ENCODE data around the gene VSTM2B.

Gene VSTM2B

GRCh38 chr19:29503140-29503758, 22.5 kb upstream of the VSTM2B start:
- no peak overlapping the region for H3K4me3 ChIP-seq (ENCODE audit: low read length)
- no peak for DNase-seq (ENCODE audit: low read depth)
- no peak for TF ChIP-seq CTCF (conservative IDR thresholded peaks at IDR 0.05; ENCODE audit: low read depth, low read length)

- no peak for DNase-seq (ENCODE audit: low read depth)
- no peak overlapping the region for H3K4me3 ChIP-seq (ENCODE audit: low read length)
- no peak for TF ChIP-seq CTCF (conservative IDR thresholded peaks at IDR 0.05; ENCODE audit: low read depth, low read length)
Observed at GRCh38 chr19:29503785-29504184, 22.0 kb upstream of the VSTM2B start.

- H3K4me3 ChIP-seq (ENCODE audit: low read length), result no peak overlapping the region
- no peak for DNase-seq (ENCODE audit: low read depth)
- TF ChIP-seq CTCF (conservative IDR thresholded peaks at IDR 0.05; ENCODE audit: low read depth, low read length), result no peak
Observed at GRCh38 chr19:29504454-29504853, 21.3 kb upstream of the VSTM2B start.

GRCh38 chr19:29505097-29505824, 20.5 kb upstream of the VSTM2B start:
- no peak for DNase-seq (ENCODE audit: low read depth)
- TF ChIP-seq CTCF (conservative IDR thresholded peaks at IDR 0.05; ENCODE audit: low read depth, low read length), result no peak
- H3K4me3 ChIP-seq (ENCODE audit: low read length), result no peak overlapping the region

- DNase-seq (ENCODE audit: low read depth), result no peak
Observed at GRCh38 chr19:29506619-29506911, 19.2 kb upstream of the VSTM2B start.

GRCh38 chr19:29507081-29507860, 18.5 kb upstream of the VSTM2B start:
- no peak for DNase-seq (ENCODE audit: low read depth)
- no peak overlapping the region for H3K4me3 ChIP-seq (ENCODE audit: low read length)

More at GRCh38 chr19:29506619-29506911, 19.2 kb upstream of the VSTM2B start:
- TF ChIP-seq CTCF (conservative IDR thresholded peaks at IDR 0.05; ENCODE audit: low read depth, low read length), result no peak
- H3K4me3 ChIP-seq (ENCODE audit: low read length), result no peak overlapping the region

More at GRCh38 chr19:29507081-29507860, 18.5 kb upstream of the VSTM2B start:
- TF ChIP-seq CTCF (conservative IDR thresholded peaks at IDR 0.05; ENCODE audit: low read depth, low read length), result no peak
